NT2/D1 (cell line): Measurements from ENCODE around the gene FAM78B.

ENCODE experiments used
- DNase-seq: peaks from one replicate; pipeline ENCODE4 v3.0.0-alpha.2; 2011; ENCODE audit warnings: low read depth, low spot score
- H3K27me3 ChIP-seq: 2 replicates; pipeline ENCODE4 v1.6.0; 2011; ENCODE audit warnings: mild to moderate bottlenecking; ENCODE audit not compliant: insufficient read length, insufficient read depth
- H3K36me3 ChIP-seq: 2 replicates; pipeline ENCODE4 v1.6.1; 2011; ENCODE audit warnings: mild to moderate bottlenecking, low read length, mixed read lengths; ENCODE audit not compliant: insufficient read depth, insufficient read length
- H3K4me1 ChIP-seq: 2 replicates; pipeline ENCODE4 v1.5.1; 2011; ENCODE audit not compliant: insufficient read depth, insufficient read length
- H3K4me3 ChIP-seq: 2 replicates; pipeline ENCODE4 v1.5.1; 2011; ENCODE audit warnings: low read depth; ENCODE audit not compliant: insufficient read length
- H3K9ac ChIP-seq: 2 replicates; pipeline ENCODE4 v1.6.0; 2011; ENCODE audit warnings: low read depth; ENCODE audit not compliant: insufficient read length
- H3K9me3 ChIP-seq: 2 replicates; pipeline ENCODE4 v1.5.1; 2011; ENCODE audit warnings: mild to moderate bottlenecking, low read length; ENCODE audit not compliant: insufficient read depth
- SUZ12 ChIP-seq: IDR thresholded peaks from 2 replicates; pipeline ENCODE4 v1.6.1; 2011; ENCODE audit not compliant: insufficient read length, insufficient read depth; ENCODE audit errors: extremely low read depth
- YY1 ChIP-seq: IDR thresholded peaks from 2 replicates; pipeline ENCODE4 v1.6.1; 2011; ENCODE audit not compliant: insufficient read length, insufficient read depth
- ZNF274 ChIP-seq: IDR thresholded peaks from 2 replicates; pipeline ENCODE4 v1.6.1; 2011; ENCODE audit warnings: mild to moderate bottlenecking, low read depth, low read length

FAM78B gene

DNA sequence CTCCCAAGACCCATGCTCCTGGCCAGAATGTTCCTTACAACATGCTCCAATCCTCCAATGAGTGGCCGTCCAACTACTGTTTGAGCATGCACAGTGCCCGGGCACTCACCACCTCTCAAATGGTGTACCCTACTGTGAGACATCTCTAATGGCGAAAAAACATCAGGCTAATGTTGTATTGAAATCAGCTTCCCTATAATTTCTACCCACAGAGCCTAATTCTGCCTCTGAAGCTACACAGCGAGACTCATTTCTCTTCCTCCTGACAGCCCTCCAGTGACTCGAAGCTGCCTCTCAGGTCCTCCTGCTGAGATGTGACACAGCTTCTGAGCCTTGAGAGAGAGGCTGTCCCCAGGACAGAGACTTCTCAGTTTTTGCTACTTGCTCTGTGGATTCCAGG, 130.7 kb downstream of the FAM78B start:
- Histone ChIP-seq H3K4me3 (no peak overlapping the region), H3K36me3 (no peaks in the 10 kb centered on the region), H3K9ac (no peak overlapping the region), H3K27me3 (no peaks in the 10 kb centered on the region), H3K4me1 (peaks cover 5% of the 10 kb centered on the region), H3K9me3 (no peaks in the 10 kb centered on the region)
- DNase-seq: no peak
- 0 out of 2 replicates have a peak, but pooled peaks have one; percentile 6 for TF ChIP-seq ZNF274
- TF ChIP-seq YY1: no peak

DNA sequence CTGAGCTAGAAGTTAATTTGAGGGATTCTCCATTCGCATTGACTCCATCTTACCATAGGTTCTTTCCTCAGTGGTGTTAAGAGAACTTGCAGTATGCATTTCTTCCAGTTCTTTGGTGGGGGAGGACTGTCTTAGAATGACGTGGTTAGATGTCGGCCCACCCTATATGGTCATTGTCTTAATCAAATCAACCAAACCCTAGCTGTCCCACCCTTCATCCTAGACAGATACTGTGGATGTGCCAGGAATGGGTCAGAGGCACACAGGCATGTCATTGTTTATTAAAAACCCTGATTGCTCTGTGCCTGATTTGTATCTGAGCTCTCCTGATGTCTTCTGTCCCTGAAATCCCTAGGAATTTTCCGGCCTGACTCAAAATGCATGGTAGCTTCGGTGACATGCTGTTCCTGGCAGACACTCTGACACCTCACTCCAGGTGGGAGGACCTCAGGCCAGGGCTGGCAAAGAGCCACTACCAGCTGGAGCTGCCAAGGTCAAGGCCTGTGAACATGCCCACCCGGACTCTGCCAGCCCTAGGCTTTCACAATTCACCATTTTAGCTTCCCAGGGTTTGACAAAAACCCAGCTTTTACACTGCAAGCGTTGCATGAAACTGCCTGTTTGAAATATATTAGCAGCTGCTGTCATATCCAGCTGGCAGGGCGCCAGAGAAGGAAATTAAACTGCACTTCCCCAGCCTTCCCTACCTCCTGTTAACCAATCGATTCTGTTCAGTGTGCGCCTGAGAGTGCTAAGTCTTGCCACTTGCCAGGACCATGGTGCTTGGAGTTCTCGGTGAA, 134.0 kb downstream of the FAM78B start:
- Histone ChIP-seq H3K9ac (no peak overlapping the region), H3K4me3 (no peak overlapping the region), H3K4me1 (peaks cover 5% of the 10 kb centered on the region), H3K9me3 (no peaks in the 10 kb centered on the region), H3K27me3 (no peaks in the 10 kb centered on the region), H3K36me3 (no peaks in the 10 kb centered on the region)
- no peak for TF ChIP-seq SUZ12
- no peak for TF ChIP-seq YY1
- no peak for TF ChIP-seq ZNF274
- no peak for DNase-seq

DNA sequence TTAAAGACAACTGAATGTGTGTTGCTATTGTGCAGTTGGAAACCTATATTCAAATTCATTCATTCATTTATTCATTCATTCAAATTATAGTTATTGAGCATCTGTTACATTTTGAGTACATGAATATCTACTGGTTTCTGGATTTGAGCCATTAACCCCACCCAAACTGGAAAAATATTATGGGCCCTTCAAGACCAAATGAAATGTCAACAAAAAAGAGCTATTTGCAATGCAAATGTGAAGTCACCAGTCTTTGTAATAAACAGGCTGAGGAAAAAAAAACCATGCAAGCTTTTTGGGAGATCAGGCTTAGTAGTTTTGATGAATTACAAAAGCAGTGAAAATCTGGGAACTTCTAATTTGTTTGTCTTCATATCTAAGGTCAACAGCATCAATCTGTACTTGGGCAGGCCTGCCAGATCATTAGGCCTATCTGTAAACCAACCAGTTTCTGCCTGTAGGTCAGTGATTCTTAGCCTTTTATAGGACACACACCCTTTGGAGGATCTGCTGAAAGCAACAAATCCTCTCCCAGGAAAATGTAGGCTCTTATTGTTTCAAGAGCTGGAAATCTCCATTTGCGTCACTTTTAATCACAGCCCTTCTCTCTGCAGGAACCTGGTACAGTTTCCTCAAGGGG, 134.7 kb downstream of the FAM78B start:
- Histone ChIP-seq H3K4me1 (peaks cover 5% of the 10 kb centered on the region), H3K36me3 (no peaks in the 10 kb centered on the region), H3K27me3 (no peaks in the 10 kb centered on the region), H3K9me3 (no peaks in the 10 kb centered on the region), H3K9ac (no peak overlapping the region), H3K4me3 (no peak overlapping the region)
- no peak for TF ChIP-seq SUZ12
- TF ChIP-seq ZNF274: no peak
- TF ChIP-seq YY1: no peak
- no peak for DNase-seq

DNA sequence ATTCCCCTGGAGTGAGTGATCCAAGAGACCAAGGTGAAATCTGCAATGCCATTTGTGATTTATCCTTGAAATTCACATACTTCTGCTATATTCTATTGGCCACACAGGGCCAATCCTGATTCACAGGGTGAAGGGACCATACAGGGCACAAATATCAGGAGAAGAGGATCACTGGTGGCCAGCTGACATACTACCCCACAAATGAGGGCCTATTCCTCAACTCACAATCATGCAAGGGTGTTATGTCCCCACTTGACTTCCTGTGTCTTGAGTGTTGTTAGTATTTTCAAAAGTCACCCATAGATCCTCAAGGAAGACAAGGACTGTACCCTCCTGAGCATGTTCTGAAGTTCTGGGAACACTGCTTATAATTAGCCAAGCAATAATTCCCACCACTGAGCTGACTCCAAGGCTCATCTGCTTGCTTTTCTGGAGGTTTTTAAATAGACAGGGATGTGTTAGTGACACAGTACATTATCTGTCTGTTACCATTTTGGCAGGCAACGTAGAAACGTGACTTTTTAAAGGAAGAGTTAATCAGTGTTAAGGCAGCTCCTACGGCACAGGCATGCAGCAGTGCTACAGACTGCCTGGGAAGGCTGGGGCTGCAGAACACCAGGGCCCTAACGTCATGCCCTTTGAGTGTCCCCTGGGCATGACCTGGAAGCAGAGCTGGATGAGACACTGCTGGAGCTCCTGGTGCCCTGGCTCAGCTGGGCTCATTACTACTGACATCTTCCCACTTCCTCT, 137.4 kb downstream of the FAM78B start:
- Histone ChIP-seq H3K9ac (no peak overlapping the region), H3K36me3 (no peaks in the 10 kb centered on the region), H3K9me3 (no peaks in the 10 kb centered on the region), H3K4me1 (peaks cover 5% of the 10 kb centered on the region), H3K27me3 (no peaks in the 10 kb centered on the region), H3K4me3 (no peak overlapping the region)
- no peak for TF ChIP-seq SUZ12
- TF ChIP-seq ZNF274: no peak
- TF ChIP-seq YY1: no peak
- no peak for DNase-seq

DNA sequence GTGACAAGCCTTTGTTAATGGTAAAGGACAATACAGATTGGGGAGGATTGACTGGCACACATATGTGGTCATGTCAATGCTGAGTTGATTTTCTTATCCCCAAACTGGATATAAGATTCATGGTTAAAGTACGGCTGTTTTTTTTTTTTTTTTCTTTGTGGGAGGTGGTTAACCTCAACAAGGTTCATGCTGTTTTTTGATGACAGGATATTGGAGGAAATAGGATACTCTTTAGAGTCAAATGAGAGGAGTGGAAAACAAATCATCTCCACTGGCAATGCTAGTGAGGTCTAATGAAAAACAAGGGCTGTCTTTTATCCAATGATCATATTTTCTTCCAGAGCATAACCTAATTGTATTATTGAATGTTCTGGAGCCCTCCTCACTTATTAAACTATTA, 140.2 kb downstream of the FAM78B start:
- no peaks in the 10 kb centered on the region for H3K36me3 ChIP-seq
- no peaks in the 10 kb centered on the region for H3K27me3 ChIP-seq
- no peak for DNase-seq
- no peak overlapping the region for H3K4me3 ChIP-seq
- no peak for TF ChIP-seq ZNF274
- TF ChIP-seq YY1: no peak
- no peak for TF ChIP-seq SUZ12
- no peak overlapping the region for H3K9ac ChIP-seq
- H3K9me3 ChIP-seq: no peaks in the 10 kb centered on the region
- H3K4me1 ChIP-seq: no peaks in the 10 kb centered on the region

DNA sequence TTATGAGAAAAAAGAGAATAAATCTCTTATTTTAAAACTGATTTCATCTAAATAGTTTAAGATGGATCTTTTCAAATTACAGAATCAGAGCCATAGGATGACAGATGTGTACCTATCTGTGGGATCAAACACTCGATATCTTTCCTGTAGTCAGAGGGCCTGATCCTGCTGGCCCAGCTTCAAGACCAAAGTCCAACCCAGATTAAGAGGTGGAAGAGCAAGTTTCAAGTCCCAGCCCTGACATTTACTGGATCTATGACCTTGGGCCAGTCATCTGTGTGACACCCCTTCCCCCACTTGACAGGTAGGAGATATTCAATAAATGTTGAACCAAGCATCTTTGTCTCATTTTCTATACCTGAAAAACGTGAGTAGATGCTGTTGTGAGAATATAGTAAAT, 140.7 kb downstream of the FAM78B start:
- no peaks in the 10 kb centered on the region for H3K9me3 ChIP-seq
- no peak for TF ChIP-seq SUZ12
- no peak for TF ChIP-seq ZNF274
- TF ChIP-seq YY1: no peak
- DNase-seq: no peak
- H3K36me3 ChIP-seq: no peaks in the 10 kb centered on the region
- H3K27me3 ChIP-seq: no peaks in the 10 kb centered on the region
- H3K4me3 ChIP-seq: no peak overlapping the region
- H3K4me1 ChIP-seq: no peaks in the 10 kb centered on the region
- no peak overlapping the region for H3K9ac ChIP-seq

DNA sequence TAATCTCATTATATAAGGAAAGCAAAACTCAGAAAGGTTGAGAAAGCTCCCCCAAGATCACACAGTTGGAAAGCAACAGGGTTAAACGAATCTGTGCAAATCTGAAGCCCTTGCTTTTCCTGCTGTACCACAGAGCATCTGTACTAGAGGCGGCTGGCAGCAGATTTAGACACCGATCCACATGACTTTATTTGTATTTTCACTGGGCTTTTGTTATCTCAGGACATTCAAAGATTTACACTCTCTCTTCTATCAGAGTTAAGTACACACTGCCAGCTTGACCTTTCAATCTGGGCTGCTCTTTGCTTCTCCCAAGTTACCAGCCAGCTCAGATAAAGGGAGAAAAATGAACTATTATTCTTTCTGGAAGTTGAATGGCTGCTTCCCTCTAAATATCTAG, 146.6 kb downstream of the FAM78B start:
- Histone ChIP-seq H3K4me1 (no peaks in the 10 kb centered on the region), H3K4me3 (no peak overlapping the region), H3K36me3 (no peaks in the 10 kb centered on the region), H3K9ac (no peak overlapping the region), H3K27me3 (no peaks in the 10 kb centered on the region), H3K9me3 (no peaks in the 10 kb centered on the region)
- TF ChIP-seq ZNF274: no peak
- no peak for TF ChIP-seq YY1
- no peak for TF ChIP-seq SUZ12
- DNase-seq: no peak
